WERI-Rb-1 (cell line): ENCODE measurements around the gene C8A.

Experiments
- DNase-seq: peaks from one replicate; pipeline ENCODE4 v3.0.0-alpha.2; 2020
- H3K27ac ChIP-seq: fragments of 250-450 bp; sonication (Bioruptor Pico); 2 replicates; pipeline ENCODE4 v1.5.1; 2020; ENCODE audit warnings: mild to moderate bottlenecking, moderate library complexity
- H3K27me3 ChIP-seq: fragments of 250-450 bp; sonication (Bioruptor Pico); 2 replicates; pipeline ENCODE4 v1.5.1; 2021; ENCODE audit warnings: mild to moderate bottlenecking, low read depth, moderate library complexity; ENCODE audit not compliant: insufficient read depth, severe bottlenecking
- H3K36me3 ChIP-seq: fragments of 250-450 bp; sonication (Bioruptor Pico); 2 replicates; pipeline ENCODE4 v1.5.1; 2020; ENCODE audit warnings: mild to moderate bottlenecking, moderate library complexity
- H3K4me3 ChIP-seq: 2 replicates; pipeline ENCODE4 v1.5.1; 2011; ENCODE audit warnings: low read depth, mild to moderate bottlenecking, control low read depth, low read length
- H3K9me3 ChIP-seq: fragments of 250-450 bp; sonication (Bioruptor Pico); 2 replicates; pipeline ENCODE4 v1.5.1; 2021; ENCODE audit warnings: mild to moderate bottlenecking, moderate library complexity; ENCODE audit not compliant: severe bottlenecking
- CTCF ChIP-seq: IDR thresholded peaks from 2 replicates; pipeline ENCODE4 v1.5.1; 2011; ENCODE audit warnings: low read depth, mild to moderate bottlenecking, control low read depth, inconsistent platforms, low read length

C8A gene

GRCh38 chr1:56816909-56817308 lies 37.7 kb upstream of the C8A start:
- DNase-seq = no peak
- no peak overlapping the region for H3K27ac ChIP-seq
- H3K9me3 ChIP-seq = peaks cover 6% of the 10 kb centered on the region
- TF ChIP-seq CTCF = no peak
- H3K36me3 ChIP-seq = no peaks in the 10 kb centered on the region
- H3K27me3 ChIP-seq = peaks cover 8% of the 10 kb centered on the region
- H3K4me3 ChIP-seq = no peak overlapping the region

GRCh38 chr1:56817716-56818463 lies 36.7 kb upstream of the C8A start:
- no peak overlapping the region for H3K4me3 ChIP-seq
- no peak for TF ChIP-seq CTCF
- peaks cover 15% of the 10 kb centered on the region for H3K27me3 ChIP-seq
- no peak overlapping the region for H3K27ac ChIP-seq
- H3K36me3 ChIP-seq = no peaks in the 10 kb centered on the region
- no peak for DNase-seq
- H3K9me3 ChIP-seq = peaks cover 6% of the 10 kb centered on the region

GRCh38 chr1:56819387-56819899 lies 35.2 kb upstream of the C8A start, which contains the start of gene FYB2:
Gene FYB2 (minus strand): TSS chr1:56819404. CDS start chr1:56819290, 114 bp downstream.
- Histone ChIP-seq H3K9me3 (peaks cover 3% of the 10 kb centered on the region), H3K27ac (no peak within 1 kb of the TSS), H3K4me3 (no peak within 1 kb of the TSS), H3K27me3 (peaks cover 23% of the 10 kb centered on the region), H3K36me3 (no peaks in the 10 kb centered on the region)
- DNase-seq = peak; percentile 48
- no peak for TF ChIP-seq CTCF

GRCh38 chr1:56820755-56821461 lies 33.7 kb upstream of the C8A start:
- H3K27ac ChIP-seq = no peak overlapping the region

GRCh38 chr1:56821462-56821797 lies 33.2 kb upstream of the C8A start:
- no peak for DNase-seq
- Histone ChIP-seq H3K9me3 (no peaks in the 10 kb centered on the region), H3K36me3 (no peaks in the 10 kb centered on the region), H3K27me3 (peaks cover 23% of the 10 kb centered on the region), H3K27ac (no peak overlapping the region), H3K4me3 (no peak overlapping the region)
- no peak for TF ChIP-seq CTCF

More at GRCh38 chr1:56820755-56821461, 33.7 kb upstream of the C8A start:
- Histone ChIP-seq H3K27me3 (peaks cover 23% of the 10 kb centered on the region), H3K36me3 (no peaks in the 10 kb centered on the region), H3K9me3 (no peaks in the 10 kb centered on the region), H3K4me3 (no peak overlapping the region)
- DNase-seq = peak; percentile 85
- peak; percentile 93 for TF ChIP-seq CTCF
